Hippocampal formation (tissue), 2 donors: Measurements from ENCODE around the gene KLHL1.

Experiments used
- DNase-seq, 2 donors: peaks; one replicate each; lab custom pipeline; 2025; lab: John Stamatoyannopoulos, UW

KLHL1 gene

GRCh38 chr13:69683921-69684686 lies 424.1 kb downstream of the KLHL1 start:
- DNase-seq, result no peak

DNA sequence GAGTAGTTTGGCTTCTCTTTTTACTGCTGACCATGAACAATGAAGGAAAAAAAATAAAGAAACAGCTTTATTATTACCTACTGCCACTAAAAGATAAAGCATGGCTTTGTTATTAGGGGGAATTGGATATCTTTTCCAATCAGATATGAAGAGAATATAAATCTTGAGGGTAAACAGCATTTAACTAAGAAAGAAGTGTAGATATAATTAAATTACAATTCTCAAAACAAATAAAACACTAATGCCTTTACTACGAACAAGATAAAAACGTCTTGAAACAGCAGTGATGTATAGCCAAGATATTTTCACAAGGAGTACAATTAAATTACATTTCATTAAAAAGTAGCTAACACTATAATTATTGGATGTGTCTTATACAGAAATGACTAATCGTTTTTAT lies 426.5 kb downstream of the KLHL1 start:
- DNase-seq, result no peak

DNA sequence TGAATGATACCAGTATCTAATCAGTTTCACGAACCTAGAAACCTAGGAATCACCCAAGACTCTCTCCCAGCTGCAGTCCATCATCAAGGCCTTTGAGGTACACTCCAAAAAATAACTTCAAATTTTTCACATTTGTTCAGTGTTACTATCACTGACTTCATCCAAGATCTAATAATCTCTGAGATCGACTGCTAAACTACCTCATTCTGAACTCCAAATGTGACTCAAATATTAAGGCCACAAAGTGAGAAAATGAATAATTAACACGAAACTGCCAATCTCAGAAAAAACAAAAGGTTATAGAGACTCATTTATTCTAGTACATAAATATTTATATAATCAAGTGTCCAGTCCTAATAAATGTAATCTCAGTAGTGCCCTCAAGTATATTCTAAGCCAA lies 430.9 kb downstream of the KLHL1 start:
- DNase-seq, result no peak

GRCh38 chr13:69676286-69676685 lies 432.0 kb downstream of the KLHL1 start:
- no peak for DNase-seq

DNA sequence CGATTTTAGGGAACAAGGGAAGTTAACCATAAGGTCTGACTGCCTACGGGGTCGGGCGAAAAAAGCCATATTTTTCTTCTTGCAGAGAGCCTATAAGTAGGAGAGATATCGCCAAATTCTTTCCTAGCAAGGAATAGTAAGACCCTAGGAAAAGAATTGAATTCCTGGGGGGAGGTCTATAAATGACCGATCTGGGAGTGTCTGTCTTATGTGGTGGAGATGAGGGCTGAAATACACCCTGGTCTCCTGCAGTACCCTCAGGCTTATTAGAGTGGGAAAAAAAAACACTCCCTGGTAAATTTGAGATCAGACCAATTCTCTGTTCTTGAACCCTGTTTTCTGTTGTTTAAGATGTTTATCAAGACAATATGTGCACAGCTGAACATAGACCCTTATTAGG lies 448.1 kb downstream of the KLHL1 start:
- no peak for DNase-seq

GRCh38 chr13:69657676-69658075 lies 450.6 kb downstream of the KLHL1 start:
- no peak for DNase-seq

GRCh38 chr13:69654392-69654791 lies 453.9 kb downstream of the KLHL1 start:
- no peak for DNase-seq
